Thymus (tissue), 11 donors: ENCODE data around the gene PCCA. TPM values are rescaled to one million over a fixed set of nuclear protein-coding genes. Genes with fewer than 3 reads are reported as not detected.
"Not testable (repeated sequence)": the region's sequence is repeated elsewhere in the genome, so short reads cannot be mapped to it uniquely, and the experiment has no call there.

Source experiments
- DNase-seq, 9 donors: peaks; one replicate each; pipeline ENCODE4 v3.0.0-alpha.2; 2013; ENCODE audit warnings: low spot score in 9 of 9, low read depth in 6 of 9, missing footprints in 1 of 9
- H3K27ac ChIP-seq, 2 donors: one replicate each; pipeline ENCODE4 v1.5.1; 2013; ENCODE audit warnings: control low read depth in 1 of 2, low read depth in 1 of 2, low read length in 1 of 2, mild to moderate bottlenecking in 1 of 2, moderate library complexity in 1 of 2
- H3K27me3 ChIP-seq, 2 donors: one replicate each; pipeline ENCODE4 v1.5.1; 2013; ENCODE audit warnings: low read length in 1 of 2; ENCODE audit not compliant: control insufficient read depth in 2 of 2, insufficient read depth in 1 of 2
- H3K36me3 ChIP-seq, 2 donors: one replicate each; pipeline ENCODE4 v1.5.1; 2013; ENCODE audit warnings: low read length in 1 of 2, mild to moderate bottlenecking in 1 of 2, moderate library complexity in 1 of 2; ENCODE audit not compliant: control insufficient read depth in 2 of 2, insufficient read depth in 2 of 2
- H3K4me1 ChIP-seq, 2 donors: one replicate each; pipeline ENCODE4 v1.5.1; 2013; ENCODE audit warnings: low read length in 2 of 2; ENCODE audit not compliant: control insufficient read depth in 2 of 2, insufficient read depth in 2 of 2
- H3K4me3 ChIP-seq, 2 donors: one replicate each; pipeline ENCODE4 v1.5.1; 2013; ENCODE audit warnings: low read length in 2 of 2, control low read depth in 1 of 2, mild to moderate bottlenecking in 1 of 2
- H3K9me3 ChIP-seq, 2 donors: one replicate each; pipeline ENCODE4 v1.5.1; 2013; ENCODE audit warnings: low read length in 1 of 2, mild to moderate bottlenecking in 1 of 2; ENCODE audit not compliant: control insufficient read depth in 2 of 2, insufficient read depth in 1 of 2
- WGBS: extraction: QIAGEN DNeasy Blood & Tissue Kit; methylation state at CpG from one replicate; pipeline ENCODE4 v1.1.7; 2013; 5-methylcytosine and 5-hydroxymethylcytosine counted together
- polyA plus RNA-seq: library from polyadenylated mRNA; stranded (reverse); fragments of 200-250 nt; gene quantifications from one replicate; pipeline ENCODE4 v1.2.3, GENCODE V29; 2013
- total RNA-seq: library from RNA; stranded (reverse); fragments of 120-200 nt; gene quantifications from one replicate; pipeline ENCODE4 v1.2.4, GENCODE V29; 2013
- donor health status: healthy.

The PCCA gene
- total and polyA plus RNA-seq, 2 donors, result 17.9 to 18.2 TPM

GRCh38 chr13:100364591-100364990, 275.7 kb downstream of the PCCA start:
- 98% methylated on average over 4 of the region's 4 CpGs for WGBS

DNA sequence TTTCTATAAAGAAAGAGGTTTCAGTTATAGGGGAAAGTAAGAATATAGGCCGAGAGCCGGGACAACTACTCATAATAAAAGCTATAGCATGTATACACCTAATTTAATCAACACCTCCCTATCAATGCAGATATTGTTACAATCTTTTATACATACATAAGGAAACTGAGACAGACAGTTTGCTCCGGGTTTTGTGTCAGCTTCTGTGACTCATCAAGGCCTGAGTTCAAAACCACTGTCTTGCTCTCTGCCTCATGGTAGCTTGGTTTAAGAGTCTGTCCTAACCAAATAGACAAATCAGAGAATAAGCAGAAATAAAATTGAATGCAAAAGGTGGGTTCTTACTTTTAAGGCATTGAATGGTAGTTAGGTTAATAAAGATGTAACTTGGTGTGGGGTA, 276.8 kb downstream of the PCCA start:
- Histone ChIP-seq H3K4me1 (no peaks in the 10 kb centered on the region), H3K36me3 (no peaks in the 10 kb centered on the region), H3K27ac (no peak overlapping the region), H3K27me3 (no peaks in the 10 kb centered on the region), H3K9me3 (no peaks in the 10 kb centered on the region), H3K4me3 (no peak overlapping the region)
- 97% methylated on average over 3 of the region's 3 CpGs for WGBS
- DNase-seq, result no peak

More at GRCh38 chr13:100364591-100364990, 275.7 kb downstream of the PCCA start:
- H3K27me3 ChIP-seq, result no peaks in the 10 kb centered on the region
- H3K9me3 ChIP-seq, result no peaks in the 10 kb centered on the region
- H3K36me3 ChIP-seq, result no peaks in the 10 kb centered on the region
- no peaks in the 10 kb centered on the region for H3K4me1 ChIP-seq
- H3K4me3 ChIP-seq, result no peak overlapping the region
- no peak for DNase-seq
- H3K27ac ChIP-seq, result no peak overlapping the region

GRCh38 chr13:100378533-100378932, 289.6 kb downstream of the PCCA start:
- no peaks in the 10 kb centered on the region for H3K36me3 ChIP-seq
- H3K4me3 ChIP-seq, result no peak overlapping the region
- no peaks in the 10 kb centered on the region for H3K27me3 ChIP-seq
- no peak for DNase-seq
- H3K4me1 ChIP-seq, result peaks cover 0 to 2% of the 10 kb centered on the region in 2 donors
- H3K9me3 ChIP-seq, result peaks cover 0 to 17% of the 10 kb centered on the region in 2 donors
- no peak overlapping the region for H3K27ac ChIP-seq

GRCh38 chr13:100381595-100382224, 292.8 kb downstream of the PCCA start:
- DNase-seq, result no peak
- 98% methylated on average over 16 of the region's 16 CpGs for WGBS
- no peak overlapping the region for H3K4me3 ChIP-seq
- H3K27ac ChIP-seq, result no peak overlapping the region
- peaks cover 0 to 2% of the 10 kb centered on the region in 2 donors for H3K4me1 ChIP-seq
- H3K27me3 ChIP-seq, result no peaks in the 10 kb centered on the region
- H3K36me3 ChIP-seq, result no peaks in the 10 kb centered on the region
- H3K9me3 ChIP-seq, result peaks cover 0 to 11% of the 10 kb centered on the region in 2 donors

- no peaks in the 10 kb centered on the region for H3K36me3 ChIP-seq
- peaks cover 0 to 2% of the 10 kb centered on the region in 2 donors for H3K4me1 ChIP-seq
- no peak overlapping the region for H3K4me3 ChIP-seq
- peak in 1 of 9 donors; percentile 22 for DNase-seq
- no peaks in the 10 kb centered on the region for H3K27me3 ChIP-seq
- peaks cover 0 to 7% of the 10 kb centered on the region in 2 donors for H3K9me3 ChIP-seq
- H3K27ac ChIP-seq, result no peak overlapping the region
Observed at GRCh38 chr13:100382785-100383184, 293.9 kb downstream of the PCCA start.

GRCh38 chr13:100387416-100387815, 298.5 kb downstream of the PCCA start:
- Histone ChIP-seq H3K27me3 (no peaks in the 10 kb centered on the region), H3K9me3 (no peaks in the 10 kb centered on the region), H3K4me1 (peaks cover 8 to 20% of the 10 kb centered on the region in 2 donors), H3K36me3 (no peaks in the 10 kb centered on the region), H3K4me3 (no peak overlapping the region), H3K27ac (no peak overlapping the region)
- WGBS, result 93% methylated on average over 3 of the region's 3 CpGs
- DNase-seq, result no peak

- H3K27me3 ChIP-seq, H3K27ac ChIP-seq, H3K4me3 ChIP-seq, H3K36me3 ChIP-seq, H3K9me3 ChIP-seq, DNase-seq: not testable (repeated sequence)
- peaks cover 8 to 22% of the 10 kb centered on the region in 2 donors for H3K4me1 ChIP-seq
- WGBS, result over 99% methylated on average over 5 of the region's 5 CpGs
Observed at GRCh38 chr13:100388150-100388549, 299.3 kb downstream of the PCCA start.

GRCh38 chr13:100388923-100389322, 300.0 kb downstream of the PCCA start:
- Histone ChIP-seq H3K4me1 (peaks cover 8 to 26% of the 10 kb centered on the region in 2 donors), H3K27ac (peak overlapping the region in 1 of 2 donors; percentile 73), H3K27me3 (no peaks in the 10 kb centered on the region), H3K9me3 (no peaks in the 10 kb centered on the region), H3K36me3 (no peaks in the 10 kb centered on the region), H3K4me3 (no peak overlapping the region)
- DNase-seq, result peak in 7 of 9 donors; percentile 20 to 78 (median 38)
- 11% methylated on average over 4 of the region's 4 CpGs for WGBS

GRCh38 chr13:100389617-100390016, 300.7 kb downstream of the PCCA start:
- 29% methylated on average over 3 of the region's 3 CpGs for WGBS
- Histone ChIP-seq H3K4me1 (peaks cover 8 to 26% of the 10 kb centered on the region in 2 donors), H3K4me3 (no peak overlapping the region), H3K27ac (peak overlapping the region in 1 of 2 donors; percentile 73), H3K9me3 (no peaks in the 10 kb centered on the region), H3K27me3 (no peaks in the 10 kb centered on the region), H3K36me3 (no peaks in the 10 kb centered on the region)
- DNase-seq, result peak in 3 of 9 donors; percentile 29 to 60 (median 35)
